Measurements from ENCODE around the gene GLP2R. TPM values are rescaled to one million over a fixed set of nuclear protein-coding genes. Genes with fewer than 3 reads are reported as not detected.
A peak's percentile ranks its signal among the peaks of the same experiment; 100 is the strongest.

Gene GLP2R
- total and polyA plus RNA-seq, 9 donors = 0.18 to 3.4 (median 0.57) TPM

DNA sequence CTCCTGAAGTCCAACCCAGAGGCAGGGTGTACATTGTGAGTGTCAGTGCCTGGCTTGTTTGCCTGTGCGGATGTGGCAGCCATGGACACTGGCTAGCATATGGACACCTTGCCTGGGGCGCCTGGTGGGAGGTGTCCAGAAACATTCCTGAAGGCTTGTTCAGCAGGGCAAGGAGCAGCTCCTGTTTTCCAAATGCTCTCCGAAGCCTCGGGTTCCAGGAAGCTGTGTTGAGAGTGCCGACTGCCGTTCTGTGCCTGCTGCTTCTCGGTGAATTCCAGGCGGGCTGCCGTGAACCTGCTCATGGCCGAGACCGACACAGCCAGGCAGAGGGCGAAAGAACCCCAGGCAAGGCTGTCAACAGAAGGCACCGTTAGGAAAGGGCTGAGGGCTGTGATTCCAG, 23.4 kb upstream of the GLP2R start:
- H3K36me3 ChIP-seq = no peaks in the 10 kb centered on the region
- H3K27me3 ChIP-seq = no peaks in the 10 kb centered on the region
- no peaks in the 10 kb centered on the region for H3K9me3 ChIP-seq
- intact Hi-C loops (cut with DNase I) = no loop called here
- 31 to 66% (median 44%) methylated on average over 13 of the region's 13 CpGs for WGBS, 3 donors
- DNase-seq = peak in 1 of 5 donors; percentile 19
- H3K4me3 ChIP-seq = no peak overlapping the region
- no peak for TF ChIP-seq EP300 (IDR thresholded peaks at IDR 0.05)
- TF ChIP-seq, protein P1, sequence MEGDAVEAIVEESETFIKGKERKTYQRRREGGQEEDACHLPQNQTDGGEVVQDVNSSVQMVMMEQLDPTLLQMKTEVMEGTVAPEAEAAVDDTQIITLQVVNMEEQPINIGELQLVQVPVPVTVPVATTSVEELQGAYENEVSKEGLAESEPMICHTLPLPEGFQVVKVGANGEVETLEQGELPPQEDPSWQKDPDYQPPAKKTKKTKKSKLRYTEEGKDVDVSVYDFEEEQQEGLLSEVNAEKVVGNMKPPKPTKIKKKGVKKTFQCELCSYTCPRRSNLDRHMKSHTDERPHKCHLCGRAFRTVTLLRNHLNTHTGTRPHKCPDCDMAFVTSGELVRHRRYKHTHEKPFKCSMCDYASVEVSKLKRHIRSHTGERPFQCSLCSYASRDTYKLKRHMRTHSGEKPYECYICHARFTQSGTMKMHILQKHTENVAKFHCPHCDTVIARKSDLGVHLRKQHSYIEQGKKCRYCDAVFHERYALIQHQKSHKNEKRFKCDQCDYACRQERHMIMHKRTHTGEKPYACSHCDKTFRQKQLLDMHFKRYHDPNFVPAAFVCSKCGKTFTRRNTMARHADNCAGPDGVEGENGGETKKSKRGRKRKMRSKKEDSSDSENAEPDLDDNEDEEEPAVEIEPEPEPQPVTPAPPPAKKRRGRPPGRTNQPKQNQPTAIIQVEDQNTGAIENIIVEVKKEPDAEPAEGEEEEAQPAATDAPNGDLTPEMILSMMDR (IDR thresholded peaks at IDR 0.05) = no peak
- no peak for TF ChIP-seq POLR2A (IDR thresholded peaks at IDR 0.05)
- H3K27ac ChIP-seq = no peak overlapping the region
- H3K4me1 ChIP-seq (ENCODE audit: insufficient read depth) = peaks cover 2% of the 10 kb centered on the region

DNA sequence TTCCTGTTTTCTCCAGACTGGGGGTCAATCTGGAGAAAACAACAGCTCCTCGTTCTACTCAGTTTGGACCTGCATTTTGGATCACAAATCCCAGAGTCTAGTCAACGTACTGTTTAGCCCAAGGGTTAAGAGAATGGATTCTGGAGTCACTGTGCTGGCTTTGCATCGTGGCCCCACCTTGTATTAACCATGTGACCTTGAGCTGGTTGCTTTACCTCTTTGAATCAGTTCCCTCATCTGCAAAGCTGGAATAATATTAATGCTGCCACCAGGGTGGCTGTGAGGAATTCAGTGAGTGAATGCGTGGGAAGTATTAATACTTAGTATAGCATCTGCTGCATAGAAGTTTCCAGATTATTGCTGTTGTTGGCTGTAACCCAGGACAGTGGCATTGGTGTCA, 23.0 kb upstream of the GLP2R start:
- H3K4me3 ChIP-seq = no peak overlapping the region
- no peak overlapping the region for H3K27ac ChIP-seq
- no peak for DNase-seq
- H3K27me3 ChIP-seq = no peaks in the 10 kb centered on the region
- WGBS, 3 donors = 33 to 62% (median 39%) methylated on average over 4 of the region's 4 CpGs
- intact Hi-C loops (cut with DNase I) = no loop called here
- no peaks in the 10 kb centered on the region for H3K36me3 ChIP-seq
- H3K4me1 ChIP-seq (ENCODE audit: insufficient read depth) = peaks cover 2% of the 10 kb centered on the region
- no peaks in the 10 kb centered on the region for H3K9me3 ChIP-seq
- TF ChIP-seq POLR2A (IDR thresholded peaks at IDR 0.05) (no peak), EP300 (IDR thresholded peaks at IDR 0.05) (no peak)
- TF ChIP-seq, protein P1 (IDR thresholded peaks at IDR 0.05) = no peak

DNA sequence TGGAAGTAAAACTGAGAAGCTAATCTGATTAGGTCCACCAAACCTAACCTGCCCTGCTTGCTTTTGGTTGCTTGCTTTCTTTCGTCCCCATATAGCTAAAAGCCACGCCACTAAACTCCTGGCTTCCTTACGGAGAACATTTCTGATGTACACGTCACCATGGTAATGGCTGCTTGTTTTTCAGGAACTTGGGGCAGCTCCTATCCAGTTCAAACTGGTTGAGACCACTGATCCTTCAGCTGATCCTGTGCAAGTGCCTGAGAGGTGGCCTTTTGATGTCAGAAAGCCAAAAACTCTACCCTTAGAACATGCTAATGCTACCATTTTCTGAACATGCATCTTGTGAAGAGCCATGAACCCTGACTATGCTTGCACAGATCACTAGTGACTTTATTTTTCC, 20.0 kb upstream of the GLP2R start:
- no peaks in the 10 kb centered on the region for H3K36me3 ChIP-seq
- no peak overlapping the region for H3K4me3 ChIP-seq
- 56 to 62% (median 58%) methylated on average over 4 of the region's 4 CpGs for WGBS, 3 donors
- intact Hi-C loops (cut with DNase I) = no loop called here
- no peaks in the 10 kb centered on the region for H3K27me3 ChIP-seq
- no peak overlapping the region for H3K27ac ChIP-seq
- peaks cover 2% of the 10 kb centered on the region for H3K4me1 ChIP-seq (ENCODE audit: insufficient read depth)
- DNase-seq = no peak
- H3K9me3 ChIP-seq = no peaks in the 10 kb centered on the region
- TF ChIP-seq POLR2A (IDR thresholded peaks at IDR 0.05) (no peak), EP300 (IDR thresholded peaks at IDR 0.05) (no peak)
- TF ChIP-seq, protein P1 (IDR thresholded peaks at IDR 0.05) = no peak

DNA sequence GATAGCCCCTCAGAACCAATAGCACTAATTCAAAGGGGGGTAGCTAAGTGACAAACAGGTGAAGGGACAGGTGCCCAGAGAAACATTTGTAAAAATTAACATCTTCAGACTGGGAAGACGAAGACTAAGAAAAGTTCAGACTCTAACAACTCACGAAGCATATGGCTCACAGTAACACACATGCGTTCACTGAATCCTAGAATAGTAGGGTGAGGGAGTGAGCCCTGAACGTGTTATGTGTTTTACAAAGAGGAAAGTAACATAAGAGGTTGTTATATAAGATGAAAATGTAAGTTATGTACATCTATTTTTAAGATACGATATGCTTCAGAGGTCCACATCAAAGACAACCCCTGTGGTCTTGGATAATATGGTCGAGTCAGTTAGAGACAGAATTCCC, 19.0 kb upstream of the GLP2R start:
- H3K4me3 ChIP-seq = no peak overlapping the region
- H3K27ac ChIP-seq = no peak overlapping the region
- no peaks in the 10 kb centered on the region for H3K9me3 ChIP-seq
- no peak for DNase-seq
- TF ChIP-seq EP300 (IDR thresholded peaks at IDR 0.05) = no peak
- no peak for TF ChIP-seq POLR2A (IDR thresholded peaks at IDR 0.05)
- TF ChIP-seq, protein P1 (IDR thresholded peaks at IDR 0.05) = no peak
- H3K36me3 ChIP-seq = no peaks in the 10 kb centered on the region
- intact Hi-C loops (cut with DNase I) = no loop called here
- no peaks in the 10 kb centered on the region for H3K27me3 ChIP-seq
- WGBS, 3 donors = 58 to 65% (median 65%) methylated on average over 6 of the region's 6 CpGs
- peaks cover 2% of the 10 kb centered on the region for H3K4me1 ChIP-seq (ENCODE audit: insufficient read depth)
